NAMALWA (cell line): Measurements from ENCODE around the gene NFIX.

ENCODE experiments used
- DNase-seq: peaks from one replicate; pipeline ENCODE4 v3.0.0-alpha.2; 2015; ENCODE audit warnings: low spot score

The NFIX gene

GRCh38 chr19:13093407-13094105 lies 98.3 kb downstream of the NFIX start:
- peak; percentile 93 for DNase-seq

DNA sequence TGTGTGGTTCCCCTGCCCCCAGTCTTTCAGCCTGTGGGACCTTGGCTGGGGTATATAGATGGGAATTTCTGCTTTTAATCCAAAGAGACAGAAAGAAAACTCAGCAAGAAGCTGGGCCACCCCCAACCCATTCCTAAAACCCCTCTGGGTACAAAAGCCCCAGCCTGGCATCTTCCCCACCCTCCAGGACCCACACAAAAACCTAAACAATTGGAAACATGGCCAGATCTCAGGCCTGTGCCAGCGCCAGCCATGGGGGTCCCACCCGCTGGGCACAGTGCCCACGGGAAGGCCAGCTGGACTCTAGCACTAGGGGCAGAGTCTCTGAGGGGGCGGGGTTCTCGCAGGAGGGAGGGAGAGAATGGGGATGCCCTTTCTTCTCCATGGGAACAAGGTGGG lies 98.8 kb downstream of the NFIX start:
- DNase-seq = no peak

- peak; percentile 45 for DNase-seq
Observed at GRCh38 chr19:13094771-13095392, 99.6 kb downstream of the NFIX start.

GRCh38 chr19:13095393-13095784 lies 100.1 kb downstream of the NFIX start:
- peak; percentile 59 for DNase-seq

DNA sequence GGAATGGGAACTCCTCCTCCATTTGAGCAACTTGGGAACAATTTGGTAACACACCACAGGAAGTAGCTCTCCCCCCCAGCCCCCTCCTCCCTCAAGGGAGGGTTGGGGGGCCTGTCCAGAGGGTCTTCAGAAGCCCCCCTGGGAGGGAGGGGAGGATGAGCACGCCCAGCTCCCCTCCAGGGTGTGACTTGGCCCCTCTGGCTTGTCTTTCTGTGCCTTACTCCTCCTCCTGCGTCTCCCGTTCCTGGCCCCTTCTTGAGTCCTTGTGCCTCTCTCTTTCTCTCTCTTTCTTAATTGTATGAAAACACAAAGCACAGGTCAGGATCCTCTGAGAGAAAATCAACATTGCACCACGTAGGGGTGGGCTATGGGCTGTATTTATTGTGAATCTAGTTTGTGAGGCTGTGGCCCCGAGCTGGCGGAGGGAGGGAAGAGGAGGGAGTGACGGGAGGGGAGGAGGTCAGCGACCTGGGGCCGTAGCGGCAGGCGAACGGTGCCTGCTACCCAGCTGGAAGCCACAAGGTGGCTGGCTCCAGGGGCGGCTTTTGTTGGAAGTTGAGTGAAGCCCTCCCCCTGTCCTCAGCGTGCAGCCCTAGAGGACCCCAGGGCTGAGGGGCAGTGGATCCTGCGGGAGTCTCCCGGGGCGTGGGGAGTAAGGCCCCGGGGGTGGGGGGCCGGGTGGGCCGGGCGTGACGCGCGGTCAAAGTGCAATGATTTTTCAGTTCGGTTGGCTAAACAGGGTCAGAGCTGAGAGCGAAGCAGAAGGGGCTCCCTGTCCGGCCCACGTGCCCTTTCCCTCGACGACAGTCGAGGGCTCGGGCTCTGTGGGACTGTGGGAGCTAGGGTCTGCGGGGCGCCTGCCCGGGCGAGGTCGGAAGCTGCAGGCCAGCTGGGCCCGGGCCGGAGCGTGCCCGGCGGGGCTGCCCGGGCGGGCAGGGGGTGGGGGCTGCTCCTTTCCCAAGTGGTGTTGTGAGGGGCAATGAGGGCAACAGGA lies 101.0 kb downstream of the NFIX start:
- DNase-seq = peak; percentile 50

- no peak for DNase-seq
Observed at GRCh38 chr19:13097033-13097462, 101.8 kb downstream of the NFIX start.

DNA sequence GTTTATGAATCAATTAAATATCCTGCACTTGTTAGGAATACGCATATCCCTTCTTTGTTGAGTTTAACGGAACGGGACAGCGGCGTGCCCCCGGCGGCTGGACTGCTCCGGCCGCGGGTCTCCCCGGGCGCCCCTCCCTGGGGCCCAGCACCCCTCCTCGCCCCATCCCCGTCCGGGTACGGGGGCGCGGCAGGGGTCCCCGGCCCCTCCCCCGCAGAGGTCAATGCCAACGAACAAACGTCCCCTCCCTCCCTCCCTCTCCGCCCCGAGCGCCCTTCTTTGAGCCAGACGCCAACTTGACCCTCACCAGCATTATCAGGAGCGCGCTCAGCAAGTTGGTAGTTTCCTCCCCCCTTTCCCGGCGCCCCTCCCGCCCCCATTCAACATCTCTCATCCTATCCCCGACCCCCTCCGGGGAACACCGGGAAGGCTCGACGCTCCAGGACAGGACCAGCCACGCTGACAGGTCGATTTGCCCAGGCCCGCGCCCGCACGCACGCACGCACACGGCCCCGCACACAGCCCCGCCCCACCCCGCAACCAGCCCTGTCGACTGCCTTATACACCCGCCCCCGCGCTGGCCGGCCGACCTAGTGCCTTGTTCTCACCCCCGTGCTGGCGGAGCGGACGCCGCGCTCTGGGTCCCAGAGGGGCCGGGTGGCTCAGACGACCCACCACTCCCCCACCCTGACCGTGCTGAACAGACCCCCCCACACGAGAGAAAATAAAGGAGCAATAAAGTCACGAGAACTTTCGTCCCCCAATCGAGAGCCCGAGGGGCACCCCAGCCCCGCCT lies 102.4 kb downstream of the NFIX start:
- DNase-seq = no peak

GRCh38 chr19:13098277-13099072 lies 103.2 kb downstream of the NFIX start:
- DNase-seq = no peak

DNA sequence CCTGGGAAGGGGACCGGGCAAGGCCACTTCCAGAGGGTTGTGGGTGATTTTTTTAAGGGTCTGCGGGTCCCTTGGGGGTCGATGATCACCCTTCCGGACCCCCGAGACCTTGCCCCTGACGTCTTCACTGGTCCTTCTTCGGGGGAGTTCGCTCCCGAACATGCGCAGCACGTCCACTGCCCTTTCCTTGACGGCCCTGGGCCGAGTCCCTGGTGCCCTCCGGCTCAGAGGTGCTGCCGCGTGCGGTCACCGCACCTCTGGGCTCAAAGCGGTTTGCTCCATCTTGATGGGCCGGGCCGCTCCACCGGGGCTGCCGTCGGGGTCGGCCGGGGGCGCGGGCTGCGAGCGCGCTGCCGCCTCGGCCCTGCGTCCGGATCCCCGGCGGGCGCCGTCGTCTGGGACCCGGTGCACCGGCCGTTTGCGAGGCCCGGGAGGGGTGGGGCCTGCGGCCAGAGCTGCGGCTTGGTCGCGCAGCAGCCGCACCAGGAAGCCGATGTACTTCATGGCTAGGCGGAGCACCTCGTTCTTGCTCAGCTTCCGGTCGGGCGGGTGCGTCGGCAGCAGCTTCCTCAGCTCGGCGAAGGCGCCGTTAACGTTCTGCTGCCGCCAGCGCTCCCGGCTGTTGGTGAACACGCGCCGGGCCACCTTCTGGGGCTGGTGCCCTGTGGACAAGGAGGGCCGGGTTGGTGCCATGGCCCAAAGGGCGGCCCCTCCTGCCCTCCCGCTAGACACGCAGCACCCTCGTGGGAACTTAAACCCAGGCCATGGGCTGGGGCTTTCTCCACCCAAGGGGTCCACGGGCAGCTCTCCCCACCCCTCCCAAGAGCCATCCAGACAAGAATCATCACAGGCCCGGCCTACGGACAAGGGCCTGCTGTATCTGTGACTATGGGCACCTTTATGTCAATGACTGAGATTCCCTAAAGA lies 104.1 kb downstream of the NFIX start:
- peak; percentile 78 for DNase-seq

DNA sequence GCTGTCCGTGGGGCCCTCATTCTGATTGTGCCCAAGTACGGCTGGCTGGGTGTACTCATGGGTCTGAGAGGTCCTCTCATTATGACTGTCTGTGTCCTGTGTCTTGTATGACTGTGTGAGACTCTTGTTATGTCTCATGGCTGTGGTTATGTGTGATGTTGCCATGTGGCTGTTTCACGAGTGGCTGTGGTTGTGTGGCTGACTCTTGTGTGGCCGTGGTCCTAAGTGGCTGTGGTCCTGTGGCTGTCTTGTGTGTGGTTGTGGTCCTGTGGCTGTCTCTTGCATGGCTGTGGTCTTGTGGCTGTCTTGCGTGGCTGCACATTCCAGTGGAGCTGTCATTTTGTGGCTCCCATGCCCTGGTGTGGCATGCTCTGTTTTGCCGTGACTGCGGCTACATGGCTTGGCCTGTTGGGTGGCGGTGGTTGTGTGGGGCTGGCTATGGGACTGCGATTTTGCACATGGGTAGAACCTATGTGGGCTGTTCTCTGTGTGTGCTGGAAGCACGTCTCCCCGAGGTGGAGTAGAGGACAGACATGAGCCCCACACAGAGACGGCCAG lies 104.8 kb downstream of the NFIX start:
- peak; percentile 40 for DNase-seq

GRCh38 chr19:13100841-13101589 lies 105.7 kb downstream of the NFIX start:
- DNase-seq = peak; percentile 19

DNA sequence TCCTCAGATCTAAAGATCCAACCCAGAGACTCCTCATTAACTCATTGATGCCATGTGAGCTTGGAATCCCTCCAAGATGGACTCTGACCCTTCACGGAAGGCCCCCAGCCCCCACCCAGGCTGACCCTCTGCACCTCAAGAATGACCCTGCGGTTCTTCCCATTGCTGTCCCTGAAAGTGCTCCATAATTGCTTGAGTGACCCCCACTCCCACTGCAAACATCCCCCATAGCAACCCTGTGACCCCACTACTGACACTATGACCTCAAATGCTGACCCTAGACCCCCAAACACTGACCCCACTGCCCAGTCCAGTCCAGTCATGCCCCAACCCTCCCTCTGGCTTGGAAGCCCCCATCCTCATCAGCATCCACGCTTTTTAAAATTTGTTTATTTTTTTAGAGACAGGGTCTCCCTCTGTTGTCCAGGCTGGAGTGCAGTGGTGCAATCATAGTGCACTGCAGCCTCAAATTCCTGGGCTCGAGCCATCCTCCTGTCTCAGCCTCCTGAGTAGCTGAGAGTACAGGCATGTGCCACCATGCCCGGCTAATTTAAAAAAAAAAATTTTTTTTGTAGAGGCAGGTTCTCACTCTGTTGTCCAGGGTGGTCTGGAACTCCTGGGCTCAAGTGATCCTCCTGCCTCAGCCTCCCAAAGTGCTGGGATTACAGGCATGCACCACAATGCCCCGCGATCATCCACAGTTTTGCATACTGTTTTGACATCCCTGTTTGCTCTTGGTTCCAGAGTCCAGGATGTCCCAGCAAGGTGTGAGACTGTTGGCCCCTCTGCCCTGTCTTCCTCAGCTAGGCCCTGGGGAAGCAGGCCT lies 106.5 kb downstream of the NFIX start:
- DNase-seq = no peak

GRCh38 chr19:13102416-13102665 lies 107.1 kb downstream of the NFIX start:
- DNase-seq = peak; percentile 55

DNA sequence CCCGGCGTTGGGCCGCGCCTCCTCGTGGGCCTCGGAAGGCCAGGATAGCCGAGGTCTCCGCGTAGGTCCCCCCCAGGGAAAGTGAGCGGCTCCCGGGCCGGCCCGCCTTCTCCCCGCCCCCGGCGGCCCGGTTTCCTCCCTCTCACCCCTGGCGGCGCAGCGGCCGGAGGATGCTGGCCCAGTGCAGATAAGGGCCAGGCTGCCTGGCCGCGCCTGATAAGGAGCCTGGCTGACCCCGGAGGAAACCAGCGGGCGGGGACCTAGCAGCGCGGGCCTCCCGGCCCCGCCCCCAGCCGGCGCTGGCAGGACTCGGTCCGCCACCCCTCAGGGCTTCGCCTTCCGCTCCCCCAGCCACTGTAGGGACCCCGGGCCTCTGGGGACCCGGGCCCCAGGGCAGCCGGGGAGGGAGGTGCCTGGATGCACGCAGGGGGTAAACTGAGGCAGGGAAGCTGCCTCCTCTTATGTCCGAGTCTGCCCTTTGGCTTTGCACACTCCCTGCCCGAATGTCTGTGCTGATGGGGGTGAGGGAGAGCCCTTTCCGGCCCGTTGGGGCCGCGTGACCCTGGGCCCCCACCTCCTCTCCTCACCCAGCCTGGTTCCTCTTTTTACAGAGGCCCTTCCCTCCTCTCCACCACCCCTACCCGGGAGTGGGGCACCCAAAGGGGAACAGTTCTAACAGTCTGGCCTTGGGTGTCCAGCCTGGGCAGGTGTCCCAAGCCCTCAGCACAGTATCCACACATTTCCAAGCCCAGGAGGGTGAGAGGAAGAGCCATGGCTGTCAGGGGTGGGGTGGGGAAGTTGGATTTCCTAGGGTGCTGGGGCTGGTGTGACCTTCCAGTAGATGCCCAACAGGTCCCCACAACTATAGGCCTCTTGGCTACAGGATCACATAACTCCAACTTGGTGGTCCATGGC lies 107.6 kb downstream of the NFIX start, which contains the start of gene LYL1:
TSS of gene LYL1 (minus strand) at position 193 of the 915 bp plus-strand sequence. CDS start 1,687 bp downstream, outside the sequence.
- peak; percentile 83 for DNase-seq

GRCh38 chr19:13103581-13104359 lies 108.5 kb downstream of the NFIX start:
- peak; percentile 58 for DNase-seq

- peak; percentile 93 for DNase-seq
Observed at GRCh38 chr19:13104360-13104847, 109.1 kb downstream of the NFIX start.
